Stimulated activated CD8-positive, alpha-beta memory T cell treated with anti-CD3 and anti-CD28 coated beads, Interleukin-4, amount 100 ng/mL, for 24 hours (primary cell): ENCODE results near the gene DYNLT2B.
"Not testable (repeated sequence)": the region's sequence is repeated elsewhere in the genome, so short reads cannot be mapped to it uniquely, and the experiment has no call there.

ENCODE experiments used
- DNase-seq: peaks from one replicate; pipeline ENCODE4 v3.0.0-alpha.2; 2020; ENCODE audit warnings: low read depth

The DYNLT2B gene

GRCh38 chr3:196323691-196324090 is 5.7 kb upstream of the DYNLT2B start:
- DNase-seq = no peak

GRCh38 chr3:196323016-196323415 is 5.0 kb upstream of the DYNLT2B start:
- DNase-seq = no peak

- DNase-seq = no peak
Observed at GRCh38 chr3:196321162-196321561, 3.1 kb upstream of the DYNLT2B start.

- DNase-seq = no peak
Observed at GRCh38 chr3:196320137-196320536, 2.1 kb upstream of the DYNLT2B start.

- not testable (repeated sequence) for DNase-seq
Observed at GRCh38 chr3:196316799-196317686, 997 bp downstream of the DYNLT2B start.

- DNase-seq = no peak
Observed at GRCh38 chr3:196315821-196316220, 2.2 kb downstream of the DYNLT2B start.

- DNase-seq = no peak
Observed at GRCh38 chr3:196314597-196314996, 3.4 kb downstream of the DYNLT2B start.

GRCh38 chr3:196314086-196314485 is 4.0 kb downstream of the DYNLT2B start:
- DNase-seq = not testable (repeated sequence)

- not testable (repeated sequence) for DNase-seq
Observed at GRCh38 chr3:196302960-196303359, 15.1 kb downstream of the DYNLT2B start.

- not testable (repeated sequence) for DNase-seq
Observed at GRCh38 chr3:196302551-196302950, 15.5 kb downstream of the DYNLT2B start.

GRCh38 chr3:196298521-196298920 is 19.5 kb downstream of the DYNLT2B start:
- DNase-seq = no peak

- no peak for DNase-seq
Observed at GRCh38 chr3:196292286-196292923, 25.6 kb downstream of the DYNLT2B start.

GRCh38 chr3:196288141-196288460 is 29.9 kb downstream of the DYNLT2B start:
- DNase-seq = no peak

GRCh38 chr3:196287440-196288140 is 30.4 kb downstream of the DYNLT2B start, which contains the start of gene PCYT1A:
TSS of gene PCYT1A (minus strand) at chr3:196287726. CDS start at chr3:196270531, 17,195 bp downstream.
- peak; percentile 66 for DNase-seq

- DNase-seq = peak; percentile 13
Observed at GRCh38 chr3:196287090-196287439, 31.0 kb downstream of the DYNLT2B start.

GRCh38 chr3:196284396-196284795 is 33.6 kb downstream of the DYNLT2B start:
- no peak for DNase-seq

GRCh38 chr3:196281962-196282361 is 36.1 kb downstream of the DYNLT2B start:
- no peak for DNase-seq

- DNase-seq = no peak
Observed at GRCh38 chr3:196280689-196281440, 37.2 kb downstream of the DYNLT2B start.

- DNase-seq = no peak
Observed at GRCh38 chr3:196275126-196275525, 42.9 kb downstream of the DYNLT2B start.

GRCh38 chr3:196274585-196274984 is 43.5 kb downstream of the DYNLT2B start:
- peak; percentile 27 for DNase-seq

- DNase-seq = no peak
Observed at GRCh38 chr3:196273655-196274054, 44.4 kb downstream of the DYNLT2B start.

GRCh38 chr3:196272826-196273225 is 45.2 kb downstream of the DYNLT2B start:
- no peak for DNase-seq
